Neuronal stem cell (in vitro differentiated cells): Measurements from ENCODE around the gene SLC6A11.

Experiments used
- DNase-seq: peaks from one replicate; pipeline ENCODE4 v3.0.0-alpha.2; 2013; ENCODE audit warnings: low spot score
- H2AFZ ChIP-seq: one replicate; pipeline ENCODE4 v1.6.1; 2013; ENCODE audit warnings: mild to moderate bottlenecking, low read length, inconsistent platforms
- H2AK5ac ChIP-seq: 2 replicates; pipeline ENCODE4 v1.6.1; 2013; ENCODE audit warnings: low read depth, mild to moderate bottlenecking, inconsistent platforms, low read length, moderate library complexity, mixed read lengths
- H2BK120ac ChIP-seq: 2 replicates; pipeline ENCODE4 v1.6.1; 2013; ENCODE audit warnings: low read depth, mild to moderate bottlenecking, inconsistent platforms, low read length, moderate library complexity, mixed read lengths
- H2BK12ac ChIP-seq: one replicate; pipeline ENCODE4 v1.6.1; 2013; ENCODE audit warnings: low read length, inconsistent platforms
- H2BK15ac ChIP-seq: 2 replicates; pipeline ENCODE4 v1.6.1; 2013; ENCODE audit warnings: mild to moderate bottlenecking, low read length, inconsistent platforms, mixed read lengths
- H2BK5ac ChIP-seq: one replicate; pipeline ENCODE4 v1.6.1; 2013; ENCODE audit warnings: inconsistent platforms, mild to moderate bottlenecking, low read length, moderate library complexity
- H3K14ac ChIP-seq: one replicate; pipeline ENCODE4 v1.6.1; 2013; ENCODE audit warnings: low read length, inconsistent platforms
- H3K18ac ChIP-seq: 2 replicates; pipeline ENCODE4 v1.6.1; 2013; ENCODE audit warnings: low read length, inconsistent platforms
- H3K23ac ChIP-seq: 2 replicates; pipeline ENCODE4 v1.6.1; 2013; ENCODE audit warnings: low read depth, mild to moderate bottlenecking, mixed read lengths, low read length, inconsistent platforms; ENCODE audit not compliant: poor library complexity
- H3K27ac ChIP-seq: replicated peaks from 3 replicates; pipeline ENCODE4 v1.5.1; 2013; ENCODE audit warnings: low read length, inconsistent platforms
- H3K27me3 ChIP-seq, 3 experiments: 2 replicates each; pipeline ENCODE4 v1.6.1; 2013; ENCODE audit warnings: low read length in 3 of 3, mild to moderate bottlenecking in 2 of 3, inconsistent platforms in 1 of 3, low read depth in 1 of 3, mixed read lengths in 1 of 3, moderate library complexity in 1 of 3; ENCODE audit not compliant: control insufficient read depth in 3 of 3, insufficient read depth in 3 of 3
- H3K36me3 ChIP-seq, 2 donors: replicated peaks in 1 of 2; 2 replicates each; pipeline ENCODE4 v1.6.1; 2013; ENCODE audit warnings: low read length in 2 of 2; ENCODE audit not compliant: control insufficient read depth in 2 of 2, insufficient read depth in 2 of 2
- H3K4ac ChIP-seq: 2 replicates; pipeline ENCODE4 v1.6.1; 2013; ENCODE audit warnings: inconsistent platforms, mild to moderate bottlenecking, low read length, moderate library complexity
- H3K4me1 ChIP-seq, 2 donors: 1 replicate in 1 of 2; 2 replicates in 1 of 2; pipeline ENCODE4 v1.6.1; 2013; ENCODE audit warnings: low read length in 2 of 2, low read depth in 1 of 2; ENCODE audit not compliant: control insufficient read depth in 2 of 2, insufficient read depth in 1 of 2
- H3K4me2 ChIP-seq: one replicate; pipeline ENCODE4 v1.6.1; 2013; ENCODE audit warnings: mild to moderate bottlenecking, low read length, inconsistent platforms; ENCODE audit not compliant: insufficient read depth, poor library complexity, severe bottlenecking
- H3K4me3 ChIP-seq, 2 donors: 2 replicates each; pipeline ENCODE4 v1.5.1; 2013; ENCODE audit warnings: low read length in 2 of 2, mild to moderate bottlenecking in 2 of 2, inconsistent platforms in 1 of 2, moderate library complexity in 1 of 2
- H3K79me1 ChIP-seq: one replicate; pipeline ENCODE4 v1.6.1; 2013; ENCODE audit warnings: low read depth, mild to moderate bottlenecking, inconsistent platforms, low read length, moderate library complexity
- H3K9ac ChIP-seq: one replicate; pipeline ENCODE4 v1.6.1; 2013; ENCODE audit warnings: mild to moderate bottlenecking, low read depth, low read length, inconsistent platforms; ENCODE audit not compliant: poor library complexity
- H3K9me3 ChIP-seq, 2 donors: replicated peaks in 1 of 2; 2 replicates each; pipeline versions ENCODE3 to v1.6.1; 2013; ENCODE audit warnings: low read length in 2 of 2, mild to moderate bottlenecking in 2 of 2, inconsistent platforms in 1 of 2, low read depth in 1 of 2, mixed read lengths in 1 of 2, moderate library complexity in 1 of 2; ENCODE audit not compliant: control insufficient read depth in 2 of 2, insufficient read depth in 1 of 2
- H4K8ac ChIP-seq: one replicate; pipeline ENCODE4 v1.6.1; 2013; ENCODE audit warnings: low read depth, mild to moderate bottlenecking, inconsistent platforms, low read length, moderate library complexity
- H4K91ac ChIP-seq: one replicate; pipeline ENCODE4 v1.6.1; 2013; ENCODE audit warnings: low read length, low read depth, mild to moderate bottlenecking, inconsistent platforms; ENCODE audit not compliant: poor library complexity
- WGBS, 2 donors: extraction: QIAGEN DNeasy Blood & Tissue Kit; methylation state at CpG; one replicate each; pipeline ENCODE4 v1.1.7; 2013; ENCODE audit warnings: missing lambda C conversion rate in 2 of 2, mixed read lengths in 1 of 2; ENCODE audit not compliant: insufficient read length in 2 of 2, insufficient replicate concordance in 1 of 2; ENCODE audit errors: extremely low coverage in 2 of 2; 5-methylcytosine and 5-hydroxymethylcytosine counted together

SLC6A11 gene

DNA sequence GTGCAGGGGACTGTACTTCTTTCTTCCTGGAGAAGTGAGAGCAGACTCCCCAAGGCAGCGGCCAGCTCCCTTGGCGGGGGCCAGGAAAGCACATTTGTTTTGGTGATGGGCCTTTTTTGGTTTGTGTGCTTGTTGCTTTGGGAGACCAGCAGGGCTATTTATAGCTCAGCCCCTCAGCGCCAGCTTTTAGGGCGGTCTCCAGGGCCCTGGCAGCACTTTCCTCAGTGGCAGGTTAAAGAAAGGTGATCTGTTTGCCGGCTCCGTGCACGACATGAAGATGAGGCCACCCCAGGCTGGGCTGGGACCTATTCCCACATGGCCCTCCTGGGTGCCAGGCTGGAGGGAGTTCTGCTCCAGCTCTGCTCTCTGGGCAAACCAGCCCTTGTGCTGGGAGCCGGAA lies 21.8 kb downstream of the SLC6A11 start:
- no peak overlapping the region for H3K27ac ChIP-seq
- WGBS, 2 donors = no CpG with 5 or more reads among the region's 8 CpGs
- no peaks in the 10 kb centered on the region for H3K36me3 ChIP-seq
- H3K27me3 ChIP-seq = peaks cover 0 to 11% (median 0%) of the 10 kb centered on the region in 3 experiments
- peaks cover 0 to 2% of the 10 kb centered on the region in 2 donors for H3K4me1 ChIP-seq
- H2BK5ac ChIP-seq = no peak overlapping the region
- H4K91ac ChIP-seq = no peak overlapping the region
- H2AFZ ChIP-seq = no peak overlapping the region
- no peak for DNase-seq
- no peak overlapping the region for H4K8ac ChIP-seq
- H3K9ac ChIP-seq = no peak overlapping the region
- peak overlapping the region; percentile 14 for H2AK5ac ChIP-seq
- no peak overlapping the region for H3K4ac ChIP-seq
- H3K4me2 ChIP-seq = no peak overlapping the region
- H2BK12ac ChIP-seq = no peak overlapping the region
- H3K79me1 ChIP-seq = no peaks in the 10 kb centered on the region
- no peak overlapping the region for H3K18ac ChIP-seq
- H3K4me3 ChIP-seq = no peak overlapping the region
- no peak overlapping the region for H3K14ac ChIP-seq
- no peak overlapping the region for H3K23ac ChIP-seq
- H2BK120ac ChIP-seq = no peak overlapping the region
- no peak overlapping the region for H2BK15ac ChIP-seq
- no peaks in the 10 kb centered on the region for H3K9me3 ChIP-seq

DNA sequence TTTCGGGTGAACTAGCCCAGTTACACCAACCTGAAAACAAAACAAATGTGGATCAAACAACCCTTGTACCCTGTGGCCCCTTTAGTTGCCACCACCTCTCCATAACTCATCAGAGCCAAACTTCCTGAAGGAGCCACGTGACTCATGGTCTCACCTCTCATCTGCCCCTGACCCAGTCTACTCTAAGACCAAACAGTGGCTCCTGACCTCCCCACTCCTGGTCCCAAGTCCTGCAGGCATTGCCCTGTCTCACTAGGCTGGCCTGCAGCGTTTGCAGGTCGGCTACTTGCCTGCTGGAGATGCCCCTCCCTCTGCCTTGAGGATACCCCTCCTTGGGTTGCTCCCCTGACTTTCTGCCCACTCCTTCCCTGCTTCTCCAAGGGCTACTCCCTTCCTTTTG lies 23.1 kb downstream of the SLC6A11 start:
- Histone ChIP-seq H3K18ac (no peak overlapping the region), H3K4me3 (no peak overlapping the region), H3K27ac (no peak overlapping the region), H3K9ac (peak overlapping the region; percentile 26), H3K27me3 (peaks cover 0 to 8% (median 0%) of the 10 kb centered on the region in 3 experiments), H3K23ac (no peak overlapping the region), H2BK5ac (no peak overlapping the region), H2BK15ac (peak overlapping the region; percentile 41), H2BK12ac (no peak overlapping the region), H3K4me2 (no peak overlapping the region), H2AK5ac (no peak overlapping the region), H3K79me1 (no peaks in the 10 kb centered on the region), H4K91ac (no peak overlapping the region), H3K9me3 (no peaks in the 10 kb centered on the region), H2BK120ac (no peak overlapping the region), H2AFZ (no peak overlapping the region), H4K8ac (no peak overlapping the region), H3K4me1 (peaks cover 0 to 2% of the 10 kb centered on the region in 2 donors), H3K36me3 (no peaks in the 10 kb centered on the region), H3K4ac (no peak overlapping the region), H3K14ac (no peak overlapping the region)
- no peak for DNase-seq
- no CpG with 5 or more reads among the region's 4 CpGs for WGBS, 2 donors

DNA sequence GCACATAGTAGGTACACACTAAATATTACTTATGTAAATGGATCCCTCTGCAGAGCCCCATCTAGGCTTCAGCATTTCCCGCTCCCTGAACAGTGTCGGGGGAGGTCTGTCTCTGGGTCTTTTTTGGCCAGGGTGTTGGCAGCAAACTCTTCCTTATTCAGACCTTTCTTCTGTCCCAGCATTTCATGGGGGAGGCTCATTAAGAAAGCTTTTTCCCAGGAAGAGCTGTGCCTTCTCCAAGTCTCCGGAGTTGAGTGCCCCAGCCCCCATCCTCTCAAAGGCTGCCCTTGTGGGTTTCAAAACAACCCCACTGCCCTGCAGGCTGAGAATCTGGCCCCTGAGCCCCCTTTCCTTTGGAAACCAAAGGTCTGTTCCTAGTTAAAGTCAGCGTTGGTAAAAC lies 25.1 kb downstream of the SLC6A11 start:
- Histone ChIP-seq H3K18ac (no peak overlapping the region), H3K4me1 (peaks cover 0 to 2% of the 10 kb centered on the region in 2 donors), H3K4ac (no peak overlapping the region), H2AK5ac (no peak overlapping the region), H3K9me3 (no peaks in the 10 kb centered on the region), H3K23ac (no peak overlapping the region), H3K14ac (no peak overlapping the region), H3K4me3 (no peak overlapping the region), H4K8ac (no peak overlapping the region), H3K9ac (no peak overlapping the region), H2BK5ac (no peak overlapping the region), H2BK12ac (no peak overlapping the region), H3K36me3 (no peaks in the 10 kb centered on the region), H2AFZ (no peak overlapping the region), H4K91ac (no peak overlapping the region), H3K79me1 (no peaks in the 10 kb centered on the region), H3K27ac (no peak overlapping the region), H2BK120ac (no peak overlapping the region), H3K4me2 (no peak overlapping the region), H3K27me3 (peaks cover 0 to 5% (median 0%) of the 10 kb centered on the region in 3 experiments), H2BK15ac (no peak overlapping the region)
- WGBS, 2 donors = no CpG with 5 or more reads among the region's 4 CpGs
- DNase-seq = no peak

DNA sequence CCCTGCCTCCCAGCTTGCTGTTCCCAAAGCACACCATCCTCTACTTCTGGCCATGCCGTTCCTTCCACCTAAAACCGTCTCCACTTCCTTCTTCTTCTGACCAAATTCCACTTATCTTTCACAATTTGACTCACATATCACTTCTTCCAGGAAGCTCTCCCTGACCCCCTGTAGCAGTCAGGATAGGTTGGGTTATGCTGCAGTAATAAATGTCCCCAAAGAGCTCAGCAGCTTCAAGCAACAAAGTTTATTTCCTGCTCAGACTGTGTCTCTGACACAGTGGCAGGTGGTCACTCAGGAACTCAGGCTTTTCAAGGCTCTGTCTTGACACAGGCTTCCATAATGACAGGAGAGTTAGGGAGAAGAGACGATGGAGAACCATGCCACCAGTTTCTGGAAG lies 27.4 kb downstream of the SLC6A11 start:
- Histone ChIP-seq H3K4me2 (no peak overlapping the region), H3K23ac (no peak overlapping the region), H3K14ac (no peak overlapping the region), H3K27ac (no peak overlapping the region), H3K36me3 (no peaks in the 10 kb centered on the region), H3K18ac (no peak overlapping the region), H3K9me3 (no peaks in the 10 kb centered on the region), H2AFZ (no peak overlapping the region), H2BK12ac (no peak overlapping the region), H3K4ac (no peak overlapping the region), H2BK5ac (no peak overlapping the region), H2AK5ac (no peak overlapping the region), H4K8ac (no peak overlapping the region), H3K4me1 (peaks cover 0 to 2% of the 10 kb centered on the region in 2 donors), H2BK15ac (no peak overlapping the region), H2BK120ac (no peak overlapping the region), H3K79me1 (no peaks in the 10 kb centered on the region), H3K4me3 (no peak overlapping the region), H3K27me3 (peaks cover 0 to 5% (median 0%) of the 10 kb centered on the region in 3 experiments), H3K9ac (no peak overlapping the region), H4K91ac (no peak overlapping the region)
- WGBS, 2 donors = 100% methylated on average over 1 to 2 of the region's 3 CpGs
- no peak for DNase-seq
